Activated CD4-positive, alpha-beta T cell treated with anti-CD3 and anti-CD28 coated beads, Interleukin-2, amount 50 U/mL, for 16 hours (primary cell): ENCODE results near the gene CCT7.
"Not testable (repeated sequence)": the region's sequence is repeated elsewhere in the genome, so short reads cannot be mapped to it uniquely, and the experiment has no call there.

ENCODE experiments used
- DNase-seq: peaks from one replicate; pipeline ENCODE4 v3.0.0-alpha.2; 2020

CCT7 gene

GRCh38 chr2:73255907-73256617, 22.0 kb downstream of the CCT7 start:
- DNase-seq, result no peak

- no peak for DNase-seq
Measured at GRCh38 chr2:73256618-73256922, 22.5 kb downstream of the CCT7 start.

GRCh38 chr2:73257021-73257420, 22.9 kb downstream of the CCT7 start:
- no peak for DNase-seq

GRCh38 chr2:73257425-73258125, 23.5 kb downstream of the CCT7 start:
- no peak for DNase-seq

GRCh38 chr2:73258186-73258912, 24.2 kb downstream of the CCT7 start:
- no peak for DNase-seq

- DNase-seq, result no peak
Measured at GRCh38 chr2:73258913-73259215, 24.8 kb downstream of the CCT7 start.

GRCh38 chr2:73259276-73259675, 25.2 kb downstream of the CCT7 start:
- DNase-seq, result no peak

- DNase-seq, result no peak
Measured at GRCh38 chr2:73259704-73260337, 25.7 kb downstream of the CCT7 start.

- DNase-seq, result no peak
Measured at GRCh38 chr2:73260338-73260984, 26.4 kb downstream of the CCT7 start.

DNA sequence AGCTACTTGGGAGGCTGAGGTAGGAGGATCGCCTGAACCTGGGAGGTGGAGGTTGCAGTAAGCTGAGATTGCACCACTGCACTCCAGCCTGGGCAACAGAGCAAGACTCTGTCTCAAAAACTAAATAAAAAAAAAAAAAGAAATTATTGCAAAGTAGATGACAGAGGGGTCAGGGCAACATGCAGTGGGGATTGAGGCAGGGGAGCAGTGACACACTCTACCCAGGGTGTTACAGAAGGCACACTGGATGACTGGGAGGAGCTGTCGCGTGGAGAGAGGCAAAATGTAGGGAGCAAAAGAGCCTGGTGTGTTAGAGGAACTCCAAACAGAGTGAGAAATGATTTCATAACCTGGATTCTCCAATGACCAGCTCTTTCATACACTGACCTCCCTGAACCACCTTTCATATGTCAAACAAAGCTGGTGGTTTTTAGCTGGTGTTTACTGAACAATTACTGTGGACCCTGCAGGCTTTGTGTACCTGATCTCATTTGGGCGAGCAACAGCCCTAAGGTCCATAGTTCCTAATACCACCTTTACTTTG, 28.1 kb downstream of the CCT7 start:
- no peak for DNase-seq

GRCh38 chr2:73262691-73263429, 28.8 kb downstream of the CCT7 start:
- DNase-seq, result not testable (repeated sequence)

DNA sequence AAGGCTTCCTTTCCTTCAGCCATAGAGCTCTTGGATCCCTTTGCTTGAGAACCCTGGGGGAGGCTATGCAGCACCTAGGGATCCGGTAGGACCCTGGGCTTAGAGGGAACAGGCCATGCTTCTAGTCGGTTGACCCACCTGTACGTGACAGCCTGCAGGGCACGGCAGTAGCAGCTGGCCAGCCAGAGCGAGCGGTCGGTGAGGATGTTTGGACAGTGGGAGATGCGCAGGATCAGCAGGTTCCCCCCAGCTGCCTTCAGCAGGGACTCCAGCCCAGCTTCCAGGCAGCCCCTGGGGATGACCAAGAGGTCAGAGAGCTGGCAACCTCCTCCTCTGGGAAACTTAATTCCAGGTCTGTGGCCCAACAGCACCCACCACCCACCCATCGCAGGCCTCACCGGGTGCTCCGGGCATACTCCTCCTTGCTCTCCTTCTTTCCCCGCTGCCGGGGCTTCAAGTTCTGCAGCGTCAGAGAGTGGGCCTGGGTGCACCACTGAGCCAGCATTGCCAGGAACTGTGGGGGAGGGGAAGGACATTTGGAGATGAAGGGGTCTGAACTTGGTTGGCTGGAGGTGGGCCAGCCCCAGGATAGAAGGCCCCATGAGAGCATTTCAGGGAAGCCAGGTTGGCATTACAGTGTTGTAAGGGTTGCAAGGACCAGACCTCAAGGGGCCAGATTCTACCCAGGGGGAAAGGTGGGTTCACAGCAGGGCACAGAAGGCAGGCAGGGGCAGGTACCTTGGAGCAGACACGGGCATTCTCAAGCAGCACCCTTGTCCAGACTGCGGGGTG, 29.6 kb downstream of the CCT7 start:
- DNase-seq, result no peak

GRCh38 chr2:73264332-73264606, 30.2 kb downstream of the CCT7 start:
- DNase-seq, result no peak

DNA sequence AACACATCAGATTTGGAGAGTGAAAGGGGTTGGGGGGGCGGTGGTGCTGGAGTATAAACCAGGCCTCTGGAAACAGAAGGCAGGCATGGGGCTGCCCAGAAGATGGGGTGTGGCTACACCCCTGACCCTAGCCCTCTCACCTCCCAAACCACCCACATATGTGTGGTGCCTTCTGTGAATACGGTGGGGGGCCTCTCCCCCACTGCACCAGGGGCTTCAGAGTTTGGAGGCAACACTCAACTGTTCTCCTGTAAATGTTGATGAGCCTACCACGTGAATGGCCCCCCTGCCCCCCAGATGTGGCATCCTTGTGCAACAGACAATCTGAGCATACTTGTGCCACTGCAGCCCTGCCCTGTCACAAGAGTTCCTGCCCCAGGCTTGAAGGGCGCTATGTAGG, 30.7 kb downstream of the CCT7 start:
- no peak for DNase-seq

DNA sequence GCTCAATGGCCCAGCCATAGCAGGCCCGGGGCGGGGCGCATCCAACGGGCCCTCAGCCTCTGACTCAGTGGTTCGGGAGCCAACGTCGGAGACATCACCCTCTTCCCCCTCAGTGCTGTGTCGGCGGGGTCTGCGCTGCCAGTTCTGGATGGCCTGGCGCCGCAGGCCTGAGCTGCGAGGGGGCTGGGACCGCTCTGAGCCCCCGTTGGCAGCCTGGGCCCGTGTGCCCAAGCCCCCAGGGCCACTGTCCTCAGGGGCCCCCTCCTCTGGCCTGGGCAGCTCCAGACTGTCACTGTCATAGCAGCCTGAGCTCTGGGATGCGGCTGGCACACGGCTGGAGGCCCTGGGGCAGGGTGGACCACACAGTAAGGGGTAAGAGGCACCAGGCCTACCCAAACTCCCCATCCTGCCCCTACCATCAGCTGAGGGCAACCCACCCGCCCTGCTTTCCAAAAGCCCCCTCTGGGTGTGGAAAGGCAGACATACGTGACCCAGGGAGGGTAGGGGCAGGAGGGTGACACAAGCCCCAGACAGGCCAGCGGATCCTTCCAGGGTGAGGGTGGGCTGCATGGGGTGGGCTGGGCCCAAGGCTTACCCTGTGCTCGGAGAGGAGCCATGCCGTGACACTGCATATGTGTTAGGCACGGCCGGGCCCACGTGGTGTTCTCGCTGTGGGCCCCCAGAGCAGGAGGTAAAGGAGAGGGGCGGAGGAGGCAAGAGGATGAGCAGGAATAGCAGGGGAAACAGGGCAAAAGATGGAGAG, 31.4 kb downstream of the CCT7 start:
- DNase-seq, result no peak

- DNase-seq, result no peak
Measured at GRCh38 chr2:73266061-73266901, 32.2 kb downstream of the CCT7 start.

DNA sequence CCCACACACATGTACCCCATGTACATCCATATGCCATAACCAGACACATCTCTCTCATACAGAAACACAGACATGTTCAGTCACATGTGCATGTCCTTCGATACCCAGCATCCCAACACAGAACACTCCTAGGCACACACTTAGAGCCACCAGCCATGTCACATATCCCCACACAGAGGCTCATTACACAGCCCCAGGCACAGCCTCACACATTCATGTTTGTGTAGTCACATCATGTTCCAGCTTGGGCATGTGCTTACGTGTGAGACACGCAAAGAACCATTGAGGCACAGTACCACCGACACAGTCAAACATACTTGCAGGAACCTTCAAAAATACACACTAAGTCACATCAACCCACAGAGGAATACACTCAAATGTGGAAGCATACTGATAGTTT, 32.9 kb downstream of the CCT7 start:
- DNase-seq, result no peak

DNA sequence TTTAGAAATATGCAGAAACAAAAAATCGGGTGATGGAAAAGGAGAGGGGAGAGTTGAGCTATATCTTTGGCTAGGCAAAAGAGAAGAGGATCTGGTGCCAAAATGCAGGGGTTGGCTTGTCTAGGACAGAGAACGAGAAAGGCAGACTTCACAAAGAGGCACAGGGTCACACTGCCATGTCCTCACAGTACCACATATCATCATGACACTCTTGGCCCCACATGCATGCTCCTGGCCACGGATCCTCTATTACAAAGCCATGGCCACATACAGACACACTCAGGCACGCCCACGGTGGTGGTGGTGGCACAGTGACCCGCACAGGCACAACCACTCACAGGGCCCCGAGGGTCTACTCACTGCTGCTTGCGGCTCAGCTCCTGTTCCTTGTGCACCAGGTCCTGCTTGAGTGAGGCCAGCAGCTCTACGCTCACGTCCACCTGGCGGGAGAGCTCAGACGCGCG, 34.3 kb downstream of the CCT7 start:
- DNase-seq, result no peak

DNA sequence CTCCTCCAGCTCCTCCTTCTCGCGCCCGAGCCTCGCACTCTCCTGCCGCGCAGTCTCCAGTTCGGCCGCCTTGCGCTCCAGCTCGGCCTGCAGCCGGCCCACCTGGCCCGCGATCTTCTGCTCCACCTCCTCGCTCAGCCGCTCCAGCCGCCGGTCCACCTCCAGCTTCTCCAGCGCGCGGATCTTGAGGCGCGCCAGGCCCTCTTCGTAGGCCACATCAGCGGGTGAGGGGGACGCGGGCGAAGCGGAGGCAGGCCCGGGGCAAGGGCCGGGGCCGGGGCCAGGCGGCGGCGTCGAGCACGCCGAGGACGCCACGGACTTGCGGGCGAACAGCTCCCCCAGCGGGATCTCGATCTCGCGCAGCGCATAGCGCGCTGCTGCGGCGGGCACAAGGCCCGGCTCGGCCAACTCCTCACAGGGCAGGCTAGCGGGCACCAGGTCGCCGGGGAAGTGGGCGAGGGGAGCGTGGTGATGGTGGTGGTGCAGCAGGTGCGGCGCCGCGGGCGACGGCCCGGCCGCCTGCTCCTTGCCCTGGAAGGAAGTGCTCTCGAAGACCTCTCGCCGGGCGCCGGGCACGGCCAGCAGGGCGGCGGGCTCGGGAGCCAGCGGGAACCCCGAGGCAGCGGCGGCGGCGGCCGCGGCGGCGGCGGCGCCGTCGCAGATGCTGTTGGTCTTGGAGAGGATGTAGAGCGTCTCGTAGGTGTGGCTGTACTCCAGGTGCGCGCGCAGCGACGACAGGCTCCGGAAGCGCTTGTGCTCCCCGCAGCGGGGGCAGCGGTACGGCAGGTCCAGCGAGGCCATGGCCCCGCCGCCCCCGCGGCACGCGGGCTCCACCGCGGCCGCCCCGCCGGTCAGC, 35.0 kb downstream of the CCT7 start:
- peak; percentile 80 for DNase-seq
